Activated CD4-positive, alpha-beta T cell treated with anti-CD3 and anti-CD28 coated beads for 4 hours (primary cell): ENCODE results near the gene LMCD1.

ENCODE experiments used
- DNase-seq, 2 donors: peaks; one replicate each; pipeline ENCODE4 v3.0.0-alpha.2; 2020

LMCD1 gene

GRCh38 chr3:8595252-8595651 lies 93.6 kb downstream of the LMCD1 start:
- no peak for DNase-seq

GRCh38 chr3:8595695-8596115 lies 94.1 kb downstream of the LMCD1 start:
- DNase-seq, result no peak

DNA sequence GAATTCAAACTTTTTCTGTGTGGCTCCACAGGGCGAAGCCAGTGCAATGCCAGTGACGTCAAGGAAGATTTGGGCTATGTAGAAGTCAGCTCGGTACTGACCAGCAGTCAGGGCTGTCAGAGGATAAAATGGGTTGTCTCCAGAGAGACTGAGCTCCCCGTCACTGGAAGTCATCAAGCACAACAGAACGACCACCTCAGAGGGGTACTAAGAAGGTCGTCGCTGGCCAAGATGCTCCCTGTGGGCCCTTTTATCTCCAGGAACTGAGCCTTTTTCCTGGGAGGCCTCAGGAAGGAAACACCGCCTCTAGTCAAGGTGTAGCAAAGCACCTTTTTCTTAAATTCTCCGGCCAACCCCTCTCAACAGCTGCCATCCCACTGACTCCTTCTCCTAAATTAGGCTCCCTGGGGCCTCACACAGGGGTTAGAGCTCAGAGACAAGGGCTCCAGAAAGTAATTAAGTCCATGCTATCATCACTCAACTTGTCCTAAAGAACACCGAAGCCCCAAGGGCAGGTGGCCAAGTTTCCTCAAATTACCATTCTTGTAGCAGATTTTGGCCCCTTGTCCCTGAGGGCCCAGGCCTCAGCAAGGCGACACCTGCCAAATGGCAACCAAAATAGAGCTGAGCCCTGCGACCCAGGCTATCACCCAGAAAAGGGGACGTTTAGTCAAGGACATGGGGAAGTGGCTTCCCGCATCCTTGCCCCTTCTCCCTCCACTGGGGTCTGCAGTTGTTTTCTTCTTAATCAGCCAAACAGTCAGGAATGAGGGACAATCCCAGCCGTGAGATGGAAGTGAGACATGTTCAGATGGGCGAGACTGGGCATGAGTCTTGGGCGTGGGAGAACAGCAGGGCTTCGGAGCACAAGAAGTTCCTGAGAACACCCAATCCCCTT lies 94.9 kb downstream of the LMCD1 start:
- no peak for DNase-seq

GRCh38 chr3:8597219-8597853 lies 95.7 kb downstream of the LMCD1 start:
- DNase-seq, result no peak

- DNase-seq, result no peak
These were observed 97.5 kb downstream of the LMCD1 start for GRCh38 chr3:8599146-8599545.

DNA sequence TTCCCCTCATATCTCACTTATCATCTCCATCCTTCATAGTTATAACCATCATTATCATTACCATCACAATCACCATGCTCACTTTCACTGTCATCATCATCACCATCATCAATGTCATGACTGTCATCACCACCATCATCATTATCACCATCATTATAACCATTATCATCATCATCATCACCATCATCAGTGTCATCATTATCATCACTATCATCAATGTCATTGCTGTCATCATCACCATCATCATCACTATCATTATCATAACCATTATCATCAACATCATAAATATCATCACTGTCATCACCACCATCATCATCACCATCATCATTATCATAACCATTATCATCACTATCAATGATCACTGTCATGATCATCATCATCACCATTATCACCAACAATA lies 98.8 kb downstream of the LMCD1 start:
- DNase-seq, result no peak

DNA sequence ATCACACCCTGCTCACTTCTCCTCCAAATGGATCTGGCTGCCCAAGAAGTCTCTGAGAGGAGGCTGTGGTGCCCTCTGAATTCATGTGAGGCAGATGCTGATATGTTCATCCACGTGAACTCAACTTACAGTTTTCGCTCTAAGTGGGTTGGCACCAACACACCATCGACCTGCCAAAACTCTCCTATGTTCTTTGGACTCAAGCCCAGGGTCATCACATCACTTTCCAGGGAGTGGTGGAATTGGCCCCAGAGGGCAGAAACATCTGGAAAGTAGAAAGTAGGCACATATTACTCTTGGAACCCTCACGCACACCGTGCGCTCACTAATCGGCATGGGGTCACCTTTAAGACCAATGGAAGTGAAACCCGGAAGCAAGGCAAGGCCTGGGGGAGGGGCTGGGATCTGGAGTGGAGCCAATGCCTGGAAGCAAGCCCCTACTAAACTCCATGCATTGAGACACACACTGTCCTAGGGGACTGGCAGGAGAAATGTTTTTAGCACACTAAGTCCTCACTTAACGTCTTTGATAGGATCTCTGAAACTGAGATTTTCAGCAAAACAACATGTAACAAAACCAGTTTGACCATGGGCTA lies 101.6 kb downstream of the LMCD1 start:
- DNase-seq, result no peak

DNA sequence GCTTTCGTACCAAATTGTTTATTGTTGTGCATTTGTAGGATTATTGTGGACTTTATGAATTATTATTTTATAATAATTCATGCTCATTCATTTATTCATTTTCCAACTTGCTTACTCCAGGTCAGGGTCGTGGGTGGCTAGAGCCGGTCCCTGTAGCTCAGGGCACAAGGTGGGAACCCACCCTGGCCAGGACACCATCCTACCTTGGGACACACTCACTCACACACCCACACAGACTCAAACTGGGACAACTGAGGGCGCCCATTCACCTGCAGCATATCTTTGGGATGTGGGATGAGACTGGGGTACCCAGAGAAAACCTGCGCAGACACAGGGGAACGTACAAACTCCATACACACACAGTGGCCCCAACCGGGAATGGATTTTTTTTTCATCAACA lies 102.4 kb downstream of the LMCD1 start:
- no peak for DNase-seq

DNA sequence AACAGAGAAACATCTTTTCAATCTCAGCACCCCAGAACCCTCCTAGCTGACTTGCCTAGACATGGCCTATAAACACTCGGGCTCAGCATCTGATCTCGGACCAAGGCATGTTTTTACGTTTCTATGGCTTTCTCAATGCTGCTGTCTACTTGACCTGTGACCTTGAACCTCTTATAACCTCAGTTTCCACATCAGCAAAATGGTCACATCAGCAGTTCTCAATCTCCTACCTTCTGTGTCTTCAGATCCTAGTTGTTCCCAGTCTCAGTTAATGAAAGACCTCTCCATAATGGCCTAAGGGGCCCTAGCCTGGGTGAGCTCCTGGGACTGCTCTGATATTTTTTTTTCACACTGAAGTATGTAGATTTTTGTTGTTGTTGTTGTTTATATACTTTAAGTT lies 103.4 kb downstream of the LMCD1 start:
- DNase-seq, result no peak

GRCh38 chr3:8606701-8607231 lies 105.1 kb downstream of the LMCD1 start:
- DNase-seq, result no peak

DNA sequence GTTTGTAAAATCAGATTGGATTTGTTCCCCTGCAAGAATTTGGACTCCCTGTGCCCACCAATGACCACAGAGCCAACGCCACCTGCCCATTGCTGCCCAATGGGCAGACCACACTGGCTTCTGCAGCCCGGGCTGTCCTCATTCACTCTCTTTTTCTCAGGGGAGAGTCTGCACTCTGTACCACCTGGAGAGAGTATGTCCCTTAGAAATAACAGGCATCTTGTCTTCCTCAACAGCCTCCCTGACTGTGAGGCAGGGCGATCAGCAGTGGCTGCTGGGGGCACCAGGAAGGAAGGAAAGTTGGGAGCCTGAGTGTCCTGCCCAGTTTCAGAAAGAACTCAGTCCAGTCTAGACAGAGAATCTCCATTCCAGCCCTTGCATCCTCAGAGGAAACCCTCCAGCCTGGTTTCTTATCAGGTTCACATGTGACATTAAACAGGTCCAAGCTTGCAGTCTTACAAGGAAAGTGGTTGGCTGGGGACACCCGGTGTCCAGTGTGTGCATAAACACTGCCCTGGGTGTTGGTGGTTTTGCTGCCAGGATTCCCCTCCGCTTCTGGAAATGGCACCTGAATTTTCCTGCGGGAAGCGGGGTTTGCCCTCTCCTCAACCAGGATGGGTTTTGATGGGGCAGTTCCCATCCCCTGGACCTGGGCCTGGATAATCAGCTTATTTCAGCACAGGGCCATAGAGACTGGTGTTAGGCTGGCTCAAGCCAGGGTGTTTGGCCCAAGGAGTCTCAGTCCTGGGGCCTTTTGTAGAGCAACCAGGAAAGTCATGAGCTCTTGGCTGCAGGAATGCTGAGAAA lies 105.8 kb downstream of the LMCD1 start:
- no peak for DNase-seq

- DNase-seq, result no peak
These were observed 106.6 kb downstream of the LMCD1 start for GRCh38 chr3:8608041-8608790.

DNA sequence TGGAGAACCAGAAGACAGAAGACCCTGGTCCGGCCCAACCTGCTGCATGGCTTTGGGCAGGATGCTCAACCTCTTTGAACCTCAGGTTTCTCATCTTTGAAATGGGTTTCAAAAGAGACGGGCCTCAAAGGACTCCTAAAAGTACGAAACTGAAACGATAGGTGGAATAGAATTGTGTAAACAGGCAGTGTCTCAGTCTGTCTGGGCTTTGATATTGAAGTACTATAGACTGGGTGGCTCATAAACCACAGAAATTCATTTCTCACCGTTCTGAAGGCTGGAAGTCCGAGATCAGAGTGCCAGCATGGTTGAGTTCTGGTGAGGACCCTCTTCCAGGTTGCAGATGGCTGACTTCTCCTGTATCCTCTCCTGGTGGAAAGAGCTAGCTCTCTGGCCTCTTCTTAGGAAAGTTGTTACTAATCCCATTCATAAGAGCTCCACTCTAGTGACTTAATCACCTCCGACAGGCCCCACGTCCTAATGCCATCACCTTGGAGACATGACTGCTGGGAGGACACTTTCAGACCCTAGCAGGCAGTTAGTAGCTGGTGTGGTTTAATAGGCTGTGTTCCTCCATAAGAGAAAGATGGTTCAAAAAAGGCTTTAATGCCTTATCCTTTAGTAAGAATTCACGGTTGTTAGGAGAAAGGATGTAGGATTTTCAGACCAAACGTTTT lies 107.3 kb downstream of the LMCD1 start:
- no peak for DNase-seq

GRCh38 chr3:8610951-8611350 lies 109.3 kb downstream of the LMCD1 start:
- DNase-seq, result no peak

DNA sequence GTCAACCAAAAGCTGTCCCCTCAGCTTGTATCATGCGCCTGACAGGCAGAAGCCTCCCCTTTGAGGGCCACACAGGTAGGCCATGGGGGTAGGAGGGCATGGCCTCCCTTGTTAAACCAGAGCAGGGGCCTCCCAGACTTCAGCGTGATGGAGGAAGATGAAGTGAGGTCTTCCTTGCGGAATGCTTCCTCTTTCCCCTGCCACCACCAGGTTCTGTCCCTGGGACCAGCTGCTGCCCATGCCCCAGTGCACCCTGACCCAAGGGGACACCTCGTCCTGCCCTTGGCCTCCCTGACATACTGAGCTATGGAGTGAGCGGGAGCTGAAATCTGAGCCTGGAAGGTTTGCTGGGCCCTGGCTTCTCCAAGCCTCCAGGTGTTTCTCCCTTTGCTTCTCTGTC lies 116.3 kb downstream of the LMCD1 start:
- DNase-seq, result no peak

- no peak for DNase-seq
These were observed 117.3 kb downstream of the LMCD1 start for GRCh38 chr3:8618950-8619349.

DNA sequence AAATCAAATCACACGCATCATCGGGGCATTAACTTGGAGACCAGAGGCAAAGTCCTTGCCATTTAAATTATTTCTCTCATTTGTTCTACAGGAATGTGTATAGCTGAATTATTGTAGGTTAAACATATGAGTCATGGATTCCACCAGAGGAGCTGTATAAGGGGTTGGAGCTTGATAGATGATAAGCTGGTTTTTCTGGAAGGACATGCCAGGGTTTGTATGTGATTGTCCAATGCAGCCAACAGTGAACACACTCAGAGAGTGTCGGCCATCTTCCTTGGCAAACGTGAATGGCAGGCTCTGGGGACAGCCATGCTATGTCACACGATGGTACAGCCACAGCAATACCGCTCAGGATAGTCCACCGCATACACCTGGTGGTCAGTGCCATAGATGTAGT lies 117.9 kb downstream of the LMCD1 start:
- DNase-seq, result no peak

- DNase-seq, result no peak
These were observed 119.5 kb downstream of the LMCD1 start for GRCh38 chr3:8621141-8621540.

DNA sequence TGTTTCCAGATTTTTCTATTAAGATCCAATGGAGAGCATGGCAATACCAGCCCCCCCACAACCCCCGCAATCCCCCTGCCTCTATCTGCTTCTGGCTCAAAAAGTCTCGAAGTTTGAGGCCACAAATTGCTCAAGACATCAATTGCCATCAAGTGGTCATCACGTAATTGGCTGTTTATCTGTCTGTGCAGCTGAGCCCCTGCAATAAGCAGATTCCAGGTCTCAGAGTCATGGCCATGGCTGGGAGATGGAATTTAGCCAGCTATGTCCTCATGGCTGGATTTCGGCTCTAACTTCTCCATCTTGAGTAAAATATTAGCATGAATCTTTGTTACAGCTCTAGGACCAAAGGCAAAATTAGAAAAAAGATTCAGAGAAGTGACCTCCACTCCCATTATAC lies 120.2 kb downstream of the LMCD1 start:
- no peak for DNase-seq

GRCh38 chr3:8622873-8623691 lies 121.5 kb downstream of the LMCD1 start:
- DNase-seq, result no peak

DNA sequence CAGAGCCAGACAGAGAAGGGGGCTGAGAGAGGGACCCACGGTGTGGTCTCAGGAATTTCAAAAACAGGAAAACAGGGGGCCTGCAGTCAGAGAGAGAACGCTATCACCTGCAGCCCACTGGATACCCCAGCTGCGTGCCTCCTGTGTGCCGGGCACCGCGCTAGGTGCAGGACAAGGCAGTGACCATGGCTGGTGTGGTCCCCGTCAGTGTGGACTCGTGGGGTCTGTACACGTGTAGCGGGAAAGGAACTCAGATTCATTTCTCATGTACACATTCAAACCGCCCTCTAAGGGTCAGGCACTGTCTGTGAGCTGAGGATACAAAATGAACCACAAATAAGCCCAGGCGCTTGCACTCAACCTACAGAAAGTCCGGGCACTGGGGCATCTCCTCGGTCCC lies 122.1 kb downstream of the LMCD1 start:
- DNase-seq, result no peak
